ENCODE data around the gene POLR3H.

The POLR3H gene

GRCh38 chr22:41480397-41480735, 63.9 kb downstream of the POLR3H start:
- DNase-seq = no peak

GRCh38 chr22:41479671-41480396, 64.4 kb downstream of the POLR3H start:
- no peak for DNase-seq

GRCh38 chr22:41478891-41479521, 65.3 kb downstream of the POLR3H start:
- DNase-seq = no peak

- DNase-seq = no peak
Measured at GRCh38 chr22:41478473-41478872, 65.8 kb downstream of the POLR3H start.

All from NCI-H2029 (cell line).